Mesenchymal stem cell (in vitro differentiated cells and primary cell): ENCODE measurements around the gene CLDN20.

Experiments used
- DNase-seq: peaks from one replicate; pipeline ENCODE4 v3.0.0-alpha.2; 2013
- H2AFZ ChIP-seq: one replicate; pipeline ENCODE4 v1.6.1; 2013; ENCODE audit warnings: low read depth, mild to moderate bottlenecking, control low read depth, inconsistent platforms, low read length, moderate library complexity
- H2AK5ac ChIP-seq: 2 replicates; pipeline ENCODE4 v1.6.1; 2013; ENCODE audit warnings: low read length, moderate library complexity, mild to moderate bottlenecking, inconsistent platforms; ENCODE audit not compliant: severe bottlenecking
- H2BK120ac ChIP-seq: one replicate; pipeline ENCODE4 v1.6.1; 2013; ENCODE audit warnings: low read depth, mild to moderate bottlenecking, inconsistent platforms, low read length, moderate library complexity
- H2BK12ac ChIP-seq, 2 experiments: one replicate each; pipeline ENCODE4 v1.6.1; 2013; ENCODE audit warnings: inconsistent platforms in 2 of 2, low read length in 2 of 2, mild to moderate bottlenecking in 2 of 2, moderate library complexity in 2 of 2, control low read depth in 1 of 2
- H2BK15ac ChIP-seq: one replicate; pipeline ENCODE4 v1.6.1; 2013; ENCODE audit warnings: mild to moderate bottlenecking, low read depth, inconsistent platforms; ENCODE audit not compliant: poor library complexity, severe bottlenecking
- H2BK5ac ChIP-seq: 2 replicates; pipeline ENCODE4 v1.6.1; 2013; ENCODE audit warnings: low read depth, mild to moderate bottlenecking, low read length, control low read depth, inconsistent platforms; ENCODE audit not compliant: poor library complexity, severe bottlenecking
- H3K14ac ChIP-seq, 2 experiments: one replicate each; pipeline ENCODE4 v1.6.1; 2013; ENCODE audit warnings: inconsistent platforms in 2 of 2, low read length in 2 of 2, control low read depth in 1 of 2, mild to moderate bottlenecking in 1 of 2, moderate library complexity in 1 of 2
- H3K18ac ChIP-seq, 2 experiments: one replicate each; pipeline ENCODE4 v1.6.1; 2013; ENCODE audit warnings: inconsistent platforms in 2 of 2, low read length in 2 of 2, control low read depth in 1 of 2, low read depth in 1 of 2, mild to moderate bottlenecking in 1 of 2
- H3K23ac ChIP-seq, 2 experiments: one replicate each; pipeline ENCODE4 v1.6.1; 2013; ENCODE audit warnings: inconsistent platforms in 2 of 2, low read length in 2 of 2, mild to moderate bottlenecking in 2 of 2, moderate library complexity in 2 of 2, control low read depth in 1 of 2
- H3K27ac ChIP-seq: 2 replicates; pipeline ENCODE4 v1.5.1; 2013; ENCODE audit warnings: mild to moderate bottlenecking, moderate library complexity, low read length, control low read depth, inconsistent platforms; ENCODE audit not compliant: poor library complexity, severe bottlenecking
- H3K27me3 ChIP-seq, 2 experiments: 2 replicates each; pipeline versions ENCODE4 v1.6.1 to v1.7.0; 2013; ENCODE audit warnings: low read length in 2 of 2, mild to moderate bottlenecking in 2 of 2, moderate library complexity in 2 of 2, control low read depth in 1 of 2, inconsistent platforms in 1 of 2; ENCODE audit not compliant: control insufficient read depth in 1 of 2, insufficient read depth in 1 of 2
- H3K36me3 ChIP-seq, 2 experiments: 2 replicates each; pipeline versions ENCODE4 v1.6.1 to v1.7.0; 2013; ENCODE audit warnings: low read length in 2 of 2, control low read depth in 1 of 2, inconsistent platforms in 1 of 2, low read depth in 1 of 2, mild to moderate bottlenecking in 1 of 2; ENCODE audit not compliant: insufficient read depth in 2 of 2, control insufficient read depth in 1 of 2
- H3K4ac ChIP-seq, 2 experiments: one replicate each; pipeline ENCODE4 v1.6.1; 2013; ENCODE audit warnings: inconsistent platforms in 2 of 2, low read length in 2 of 2, mild to moderate bottlenecking in 2 of 2, moderate library complexity in 2 of 2, control low read depth in 1 of 2, low read depth in 1 of 2
- H3K4me1 ChIP-seq: 2 replicates; pipeline ENCODE4 v1.6.1; 2013; ENCODE audit warnings: low read depth, low read length, control low read depth; ENCODE audit not compliant: control insufficient read depth, insufficient read depth
- H3K4me2 ChIP-seq: 2 replicates; pipeline ENCODE4 v1.6.1; 2013; ENCODE audit warnings: low read length, mild to moderate bottlenecking, inconsistent platforms; ENCODE audit not compliant: poor library complexity, severe bottlenecking
- H3K4me3 ChIP-seq, 2 experiments: 2 replicates each; pipeline versions ENCODE4 v1.5.1 to v1.7.0; 2013; ENCODE audit warnings: low read length in 2 of 2, mild to moderate bottlenecking in 2 of 2, control low read depth in 1 of 2, low read depth in 1 of 2; ENCODE audit not compliant: insufficient read depth in 1 of 2
- H3K79me1 ChIP-seq: replicated peaks from 2 replicates; pipeline ENCODE4 v1.6.1; 2013; ENCODE audit warnings: mild to moderate bottlenecking, control low read depth, low read length, inconsistent platforms; ENCODE audit not compliant: poor library complexity, severe bottlenecking
- H3K9ac ChIP-seq: 2 replicates; pipeline ENCODE4 v1.7.0; 2013; ENCODE audit warnings: mild to moderate bottlenecking, low read length, moderate library complexity
- H3K9me3 ChIP-seq: 2 replicates; pipeline ENCODE4 v1.7.0; 2013; ENCODE audit warnings: mild to moderate bottlenecking, low read length; ENCODE audit not compliant: control insufficient read depth
- H4K8ac ChIP-seq: one replicate; pipeline ENCODE4 v1.6.1; 2013; ENCODE audit warnings: inconsistent platforms, mild to moderate bottlenecking, low read length, moderate library complexity
- H4K91ac ChIP-seq: one replicate; pipeline ENCODE4 v1.6.1; 2013; ENCODE audit warnings: mild to moderate bottlenecking, low read length, inconsistent platforms
- WGBS: methylation state at CpG from one replicate; pipeline ENCODE4 v1.1.7; 2013; ENCODE audit warnings: mixed read lengths; 5-methylcytosine and 5-hydroxymethylcytosine counted together

The CLDN20 gene

GRCh38 chr6:155259204-155259603 is 4.6 kb upstream of the CLDN20 start:
- Histone ChIP-seq H2BK120ac (no peak overlapping the region), H3K27ac (no peak overlapping the region), H2BK5ac (no peak overlapping the region), H2AK5ac (no peak overlapping the region), H3K9ac (no peak overlapping the region), H4K8ac (no peak overlapping the region), H3K27me3 (no peaks in the 10 kb centered on the region), H2BK12ac (no peak overlapping the region), H3K18ac (no peak overlapping the region), H2AFZ (no peak overlapping the region), H3K9me3 (no peaks in the 10 kb centered on the region), H3K4me1 (no peaks in the 10 kb centered on the region), H3K14ac (no peak overlapping the region), H4K91ac (no peak overlapping the region), H3K4me3 (no peak overlapping the region), H2BK15ac (peak overlapping the region; percentile 31), H3K4ac (no peak overlapping the region), H3K79me1 (peaks cover 17% of the 10 kb centered on the region), H3K23ac (no peak overlapping the region), H3K36me3 (peaks cover 24 to 64% of the 10 kb centered on the region in 2 experiments), H3K4me2 (no peak overlapping the region)
- 98% methylated on average over 3 of the region's 3 CpGs for WGBS
- no peak for DNase-seq

- Histone ChIP-seq H2AK5ac (no peak overlapping the region), H3K14ac (no peak overlapping the region), H3K4me2 (no peak overlapping the region), H4K91ac (no peak overlapping the region), H3K9me3 (no peaks in the 10 kb centered on the region), H2BK12ac (no peak overlapping the region), H3K4ac (no peak overlapping the region), H3K4me1 (no peaks in the 10 kb centered on the region), H2BK120ac (no peak overlapping the region), H3K18ac (no peak overlapping the region), H3K36me3 (peaks cover 25 to 58% of the 10 kb centered on the region in 2 experiments), H2AFZ (no peak overlapping the region), H3K27ac (no peak overlapping the region), H2BK15ac (no peak overlapping the region), H3K23ac (no peak overlapping the region), H3K79me1 (peaks cover 16% of the 10 kb centered on the region), H3K9ac (no peak overlapping the region), H3K4me3 (no peak overlapping the region), H4K8ac (no peak overlapping the region), H2BK5ac (no peak overlapping the region), H3K27me3 (no peaks in the 10 kb centered on the region)
- 98% methylated on average over 5 of the region's 5 CpGs for WGBS
- DNase-seq: no peak
Observed at GRCh38 chr6:155259897-155260296, 3.9 kb upstream of the CLDN20 start.

GRCh38 chr6:155260686-155261085 is 3.1 kb upstream of the CLDN20 start:
- H2BK15ac ChIP-seq: no peak overlapping the region
- no peak overlapping the region for H3K4me2 ChIP-seq
- H3K14ac ChIP-seq: no peak overlapping the region
- no peak overlapping the region for H2BK12ac ChIP-seq
- H3K36me3 ChIP-seq: peaks cover 27 to 51% of the 10 kb centered on the region in 2 experiments
- H2AFZ ChIP-seq: no peak overlapping the region
- no peak overlapping the region for H4K8ac ChIP-seq
- no peak overlapping the region for H3K9ac ChIP-seq
- H2BK5ac ChIP-seq: no peak overlapping the region
- no peaks in the 10 kb centered on the region for H3K9me3 ChIP-seq
- no peak overlapping the region for H4K91ac ChIP-seq
- no peak overlapping the region for H3K27ac ChIP-seq
- H2BK120ac ChIP-seq: no peak overlapping the region
- WGBS: 60% methylated on average over 3 of the region's 3 CpGs
- peaks cover 19% of the 10 kb centered on the region for H3K79me1 ChIP-seq
- no peak overlapping the region for H3K23ac ChIP-seq
- no peak overlapping the region for H3K18ac ChIP-seq
- H3K4me3 ChIP-seq: no peak overlapping the region
- DNase-seq: no peak
- H2AK5ac ChIP-seq: no peak overlapping the region
- no peaks in the 10 kb centered on the region for H3K27me3 ChIP-seq
- no peak overlapping the region for H3K4ac ChIP-seq
- no peaks in the 10 kb centered on the region for H3K4me1 ChIP-seq

GRCh38 chr6:155261111-155261900 is 2.5 kb upstream of the CLDN20 start:
- Histone ChIP-seq H3K4me2 (no peak overlapping the region), H4K8ac (no peak overlapping the region), H3K23ac (peak overlapping the region in 1 of 2 experiments; percentile 77), H3K4me1 (no peaks in the 10 kb centered on the region), H3K9me3 (no peaks in the 10 kb centered on the region), H3K14ac (peak overlapping the region in 1 of 2 experiments; percentile 87), H3K4ac (peak overlapping the region in 1 of 2 experiments; percentile 61), H2BK5ac (no peak overlapping the region), H4K91ac (no peak overlapping the region), H3K27me3 (no peaks in the 10 kb centered on the region), H3K4me3 (no peak overlapping the region), H2AK5ac (no peak overlapping the region), H2BK12ac (peak overlapping the region in 1 of 2 experiments; percentile 24), H2BK15ac (no peak overlapping the region), H3K79me1 (peaks cover 21% of the 10 kb centered on the region), H2AFZ (no peak overlapping the region), H3K18ac (peak overlapping the region in 1 of 2 experiments; percentile 68), H2BK120ac (no peak overlapping the region), H3K9ac (no peak overlapping the region), H3K36me3 (peaks cover 26 to 46% of the 10 kb centered on the region in 2 experiments), H3K27ac (no peak overlapping the region)
- no peak for DNase-seq
- WGBS: 86% methylated on average over 7 of the region's 11 CpGs
